Activated T-cell treated with anti-CD3 and anti-CD28 coated beads, Interleukin-2, amount 50 U/mL, for 24 hours (primary cell): ENCODE data around the gene DRC3.

Experiments
- DNase-seq: peaks from one replicate; pipeline ENCODE4 v3.0.0-alpha.2; 2020
- H3K27ac Mint-ChIP-seq: 2 replicates; pipeline ENCODE4 v1.8.0; 2020; ENCODE audit warnings: mild to moderate bottlenecking, mixed read lengths
- H3K27me3 Mint-ChIP-seq: 2 replicates; pipeline ENCODE4 v1.8.0; 2020; ENCODE audit warnings: mixed read lengths
- H3K36me3 Mint-ChIP-seq: 2 replicates; pipeline ENCODE4 v1.8.0; 2020; ENCODE audit warnings: low read depth, mixed read lengths
- H3K4me1 Mint-ChIP-seq: 2 replicates; pipeline ENCODE4 v1.8.0; 2020; ENCODE audit warnings: low read depth, mixed read lengths
- H3K4me3 Mint-ChIP-seq: 2 replicates; pipeline ENCODE4 v1.8.0; 2020; ENCODE audit warnings: mild to moderate bottlenecking, moderate library complexity, mixed read lengths
- H3K9me3 Mint-ChIP-seq: 2 replicates; pipeline ENCODE4 v1.8.0; 2020; ENCODE audit warnings: mixed read lengths

The DRC3 gene

GRCh38 chr17:18040261-18040858 lies 67.7 kb downstream of the DRC3 start:
- Mint-ChIP-seq H3K27ac (peak overlapping the region; percentile 93), H3K27me3 (no peaks in the 10 kb centered on the region), H3K4me3 (peak overlapping the region; percentile 97), H3K9me3 (no peaks in the 10 kb centered on the region), H3K4me1 (peaks cover 54% of the 10 kb centered on the region), H3K36me3 (peaks cover 26% of the 10 kb centered on the region)
- peak; percentile 34 for DNase-seq

- Mint-ChIP-seq H3K27me3 (no peaks in the 10 kb centered on the region), H3K27ac (no peak overlapping the region), H3K4me3 (peak overlapping the region; percentile 97), H3K4me1 (peaks cover 48% of the 10 kb centered on the region), H3K9me3 (no peaks in the 10 kb centered on the region), H3K36me3 (peaks cover 36% of the 10 kb centered on the region)
- DNase-seq, result no peak
Measured at GRCh38 chr17:18041776-18042175, 69.1 kb downstream of the DRC3 start.

GRCh38 chr17:18042983-18043382 lies 70.3 kb downstream of the DRC3 start:
- no peak overlapping the region for H3K4me3 Mint-ChIP-seq
- peaks cover 38% of the 10 kb centered on the region for H3K4me1 Mint-ChIP-seq

GRCh38 chr17:18043491-18043890 lies 70.8 kb downstream of the DRC3 start:
- H3K4me1 Mint-ChIP-seq, result peaks cover 34% of the 10 kb centered on the region
- DNase-seq, result no peak
- no peak overlapping the region for H3K27ac Mint-ChIP-seq
- H3K27me3 Mint-ChIP-seq, result no peaks in the 10 kb centered on the region
- H3K9me3 Mint-ChIP-seq, result no peaks in the 10 kb centered on the region
- H3K4me3 Mint-ChIP-seq, result no peak overlapping the region
- peaks cover 47% of the 10 kb centered on the region for H3K36me3 Mint-ChIP-seq

More at GRCh38 chr17:18042983-18043382, 70.3 kb downstream of the DRC3 start:
- peaks cover 45% of the 10 kb centered on the region for H3K36me3 Mint-ChIP-seq
- no peak for DNase-seq
- H3K9me3 Mint-ChIP-seq, result no peaks in the 10 kb centered on the region
- H3K27me3 Mint-ChIP-seq, result no peaks in the 10 kb centered on the region
- no peak overlapping the region for H3K27ac Mint-ChIP-seq

GRCh38 chr17:18044609-18045008 lies 71.9 kb downstream of the DRC3 start:
- Mint-ChIP-seq H3K36me3 (peaks cover 44% of the 10 kb centered on the region), H3K27ac (no peak overlapping the region), H3K9me3 (no peaks in the 10 kb centered on the region), H3K4me3 (no peak overlapping the region), H3K27me3 (no peaks in the 10 kb centered on the region), H3K4me1 (peaks cover 32% of the 10 kb centered on the region)
- DNase-seq, result no peak

- Mint-ChIP-seq H3K27ac (no peak overlapping the region), H3K27me3 (no peaks in the 10 kb centered on the region), H3K36me3 (peaks cover 39% of the 10 kb centered on the region), H3K4me3 (no peak overlapping the region), H3K4me1 (peaks cover 23% of the 10 kb centered on the region), H3K9me3 (no peaks in the 10 kb centered on the region)
- DNase-seq, result no peak
Measured at GRCh38 chr17:18045691-18046350, 73.2 kb downstream of the DRC3 start.

GRCh38 chr17:18055597-18055996 lies 82.9 kb downstream of the DRC3 start:
- no peaks in the 10 kb centered on the region for H3K27me3 Mint-ChIP-seq
- DNase-seq, result no peak
- H3K36me3 Mint-ChIP-seq, result peaks cover 62% of the 10 kb centered on the region
- H3K27ac Mint-ChIP-seq, result no peak overlapping the region
- no peaks in the 10 kb centered on the region for H3K9me3 Mint-ChIP-seq
- no peak overlapping the region for H3K4me3 Mint-ChIP-seq
- no peaks in the 10 kb centered on the region for H3K4me1 Mint-ChIP-seq

GRCh38 chr17:18056214-18056613 lies 83.6 kb downstream of the DRC3 start:
- Mint-ChIP-seq H3K4me1 (no peaks in the 10 kb centered on the region), H3K4me3 (no peak overlapping the region), H3K27me3 (no peaks in the 10 kb centered on the region), H3K9me3 (no peaks in the 10 kb centered on the region), H3K27ac (no peak overlapping the region), H3K36me3 (peaks cover 67% of the 10 kb centered on the region)
- DNase-seq, result no peak

- DNase-seq, result no peak
- Mint-ChIP-seq H3K4me1 (no peaks in the 10 kb centered on the region), H3K36me3 (peaks cover 80% of the 10 kb centered on the region), H3K9me3 (no peaks in the 10 kb centered on the region), H3K4me3 (no peak overlapping the region), H3K27ac (peak overlapping the region; percentile 11), H3K27me3 (no peaks in the 10 kb centered on the region)
Measured at GRCh38 chr17:18059283-18059682, 86.6 kb downstream of the DRC3 start.

- Mint-ChIP-seq H3K27ac (no peak overlapping the region), H3K36me3 (peaks cover 56% of the 10 kb centered on the region), H3K4me1 (no peaks in the 10 kb centered on the region), H3K4me3 (no peak overlapping the region), H3K27me3 (no peaks in the 10 kb centered on the region), H3K9me3 (no peaks in the 10 kb centered on the region)
- no peak for DNase-seq
Measured at GRCh38 chr17:18064053-18064452, 91.4 kb downstream of the DRC3 start.

GRCh38 chr17:18065546-18065945 lies 92.9 kb downstream of the DRC3 start:
- Mint-ChIP-seq H3K4me1 (no peaks in the 10 kb centered on the region), H3K9me3 (no peaks in the 10 kb centered on the region), H3K4me3 (no peak overlapping the region), H3K27ac (no peak overlapping the region), H3K27me3 (no peaks in the 10 kb centered on the region), H3K36me3 (peaks cover 49% of the 10 kb centered on the region)
- no peak for DNase-seq
